ENCODE data around the gene STK32C. TPM values are rescaled to one million over a fixed set of nuclear protein-coding genes. Genes with fewer than 3 reads are reported as not detected.

Gene STK32C
- total RNA-seq, 1 donor from 2014 or later: 9.4 TPM

DNA sequence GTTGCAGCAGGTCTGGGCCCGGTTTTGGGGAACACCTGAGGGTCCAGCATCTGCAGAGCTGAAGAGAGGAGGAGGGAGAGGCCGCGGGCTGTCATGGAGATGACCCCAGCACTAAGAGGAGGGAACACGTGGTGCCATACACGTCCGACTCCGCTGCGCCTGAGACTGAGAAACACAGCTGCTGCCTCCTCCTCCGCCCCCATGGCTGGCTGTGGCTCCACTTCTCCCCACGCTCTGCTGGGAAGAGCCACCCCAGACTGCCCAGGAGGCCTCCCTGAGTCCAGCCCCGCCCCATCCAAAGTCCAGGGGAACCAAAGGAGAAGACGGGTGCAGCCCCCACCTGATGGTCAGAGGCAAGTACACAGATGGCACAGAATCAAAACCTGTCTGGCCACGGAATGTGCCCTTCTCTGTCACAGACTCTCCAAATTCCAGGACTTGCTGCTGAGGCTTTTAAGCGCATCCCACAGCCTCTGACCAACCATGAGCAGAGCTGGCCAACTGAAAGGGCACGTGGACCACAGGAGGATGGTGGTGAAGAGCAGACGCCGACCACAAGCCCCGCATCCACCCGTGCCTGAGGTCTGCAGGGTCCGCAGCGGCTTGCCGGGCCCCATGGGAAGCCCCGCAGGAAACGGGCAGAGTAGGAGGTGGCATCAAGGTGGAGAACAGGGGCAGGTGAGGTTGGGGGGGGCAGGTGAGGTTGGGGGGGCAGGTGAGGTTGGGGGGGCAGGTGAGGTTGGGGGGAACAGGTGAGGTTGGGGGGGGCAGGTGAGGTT, 24.0 kb downstream of the STK32C start:
- intact Hi-C loops (cut with micrococcal nuclease): no loop called here

- intact Hi-C loops (cut with micrococcal nuclease): no loop called here
These were observed 24.8 kb downstream of the STK32C start for GRCh38 chr10:132282667-132283603.

GRCh38 chr10:132281915-132282666, 25.7 kb downstream of the STK32C start:
- intact Hi-C loops (cut with micrococcal nuclease): no loop called here

- intact Hi-C loops (cut with micrococcal nuclease): no loop called here
These were observed 27.1 kb downstream of the STK32C start for GRCh38 chr10:132280646-132281074.

DNA sequence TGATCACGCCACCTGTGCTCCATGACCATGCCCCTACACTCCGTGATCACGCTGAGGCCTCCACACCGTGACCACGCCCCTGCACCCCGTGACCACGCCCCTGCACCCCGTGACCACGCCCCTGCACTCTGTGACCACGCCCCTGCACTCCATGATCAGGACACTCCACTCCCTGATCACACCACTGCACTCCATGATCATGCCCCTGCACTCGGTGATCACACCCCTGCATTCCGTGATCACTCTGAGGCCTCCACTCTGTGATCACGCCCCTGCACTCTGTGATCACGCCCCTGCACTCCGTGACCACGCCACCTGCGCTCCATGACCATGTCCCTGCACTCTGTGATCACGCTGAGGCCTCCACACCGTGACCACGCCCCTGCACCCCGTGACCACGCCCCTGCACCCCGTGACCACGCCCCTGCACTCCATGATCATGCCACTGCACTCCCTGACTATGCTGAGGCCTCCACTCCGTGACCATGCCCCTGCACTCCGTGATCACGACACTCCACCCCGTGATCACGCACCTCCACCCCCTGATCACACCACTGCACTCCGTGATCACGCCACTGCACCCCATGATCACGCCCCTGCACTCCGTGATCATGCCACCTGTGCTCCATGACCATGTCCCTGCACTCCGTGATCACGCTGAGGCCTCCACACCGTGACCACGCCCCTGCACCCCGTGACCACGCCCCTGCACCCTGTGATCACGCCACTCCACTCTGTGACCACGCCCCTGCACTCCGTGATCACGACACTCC, 27.7 kb downstream of the STK32C start:
- intact Hi-C loops (cut with micrococcal nuclease): no loop called here

DNA sequence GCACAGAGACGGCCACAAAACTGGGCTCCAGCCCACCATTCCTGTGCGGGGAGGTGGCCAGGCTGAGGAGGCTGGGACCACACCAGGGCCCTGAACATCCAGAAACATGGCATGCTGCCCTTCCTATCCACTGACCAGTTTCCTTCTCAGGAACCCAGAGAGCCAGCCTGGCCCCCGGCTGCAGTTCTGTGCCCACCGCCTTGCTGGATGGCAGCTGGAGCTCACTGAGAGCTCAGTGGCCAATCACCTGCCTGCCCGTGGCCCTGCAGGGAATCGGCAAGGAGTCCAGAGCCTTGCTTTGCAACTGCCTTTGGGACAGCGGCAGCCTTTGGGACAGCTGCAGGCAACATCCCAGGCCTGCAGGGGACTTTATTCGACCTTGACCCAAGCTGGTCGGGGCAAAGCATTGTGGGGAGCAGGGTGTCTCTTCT, 30.4 kb downstream of the STK32C start:
- intact Hi-C loops (cut with micrococcal nuclease): no loop called here

DNA sequence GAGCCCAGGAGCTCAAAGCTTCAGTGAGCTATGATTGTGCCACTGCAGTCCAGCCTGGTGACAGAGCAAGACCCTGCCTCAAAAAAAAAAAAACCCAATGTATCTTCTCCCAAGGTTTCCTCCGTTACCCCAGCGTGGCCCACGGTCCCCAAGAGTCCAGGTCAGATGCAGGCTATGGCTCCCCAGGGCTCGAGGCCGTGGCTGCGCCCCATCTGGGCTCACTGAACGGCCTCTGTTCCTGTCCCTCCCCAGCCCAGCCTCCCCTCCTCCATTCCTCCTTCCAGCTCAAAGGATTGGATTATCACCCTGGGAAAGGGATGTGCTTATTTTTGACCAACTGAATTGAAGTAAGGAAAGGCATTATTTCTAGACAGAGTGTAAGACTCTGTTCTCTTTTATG, 31.0 kb downstream of the STK32C start:
- intact Hi-C loops (cut with micrococcal nuclease): no loop called here

GRCh38 chr10:132276179-132276675, 31.5 kb downstream of the STK32C start:
- intact Hi-C loops (cut with micrococcal nuclease): no loop called here

DNA sequence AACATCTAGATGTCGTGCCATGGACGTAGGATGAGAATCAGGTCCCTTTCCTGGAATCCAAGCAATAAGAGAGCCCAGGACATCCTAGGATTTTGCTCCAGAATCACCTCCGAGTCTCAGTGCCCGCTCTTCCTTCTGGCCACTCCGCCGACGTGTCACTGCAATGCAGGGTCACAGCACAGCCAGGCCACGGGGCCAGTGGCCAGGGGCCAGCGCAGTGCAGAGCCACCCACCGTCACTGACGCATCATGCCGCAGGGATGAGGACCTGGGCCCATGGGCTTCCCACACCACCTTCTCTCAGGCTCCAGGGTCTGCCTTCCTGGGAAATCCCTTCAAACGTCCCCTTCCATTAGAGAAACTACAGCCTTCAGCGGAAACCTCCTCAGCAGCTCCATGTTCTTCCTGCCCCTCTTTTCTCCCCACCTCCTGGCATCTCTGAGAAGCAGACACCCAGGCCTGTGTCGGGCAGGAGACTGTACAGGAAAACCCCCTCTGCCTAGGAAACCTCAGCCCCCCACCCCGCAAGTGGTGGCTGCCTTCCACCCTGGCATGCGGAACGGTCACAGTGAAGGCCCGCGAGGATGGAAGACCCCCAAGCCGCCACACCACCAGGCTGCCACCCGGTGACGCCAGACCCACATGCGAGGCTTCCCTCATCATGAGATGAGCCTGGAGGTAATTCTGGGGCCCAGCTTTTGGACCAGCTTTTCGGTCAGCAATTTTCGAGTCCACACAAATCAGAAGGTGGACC, 32.1 kb downstream of the STK32C start:
- intact Hi-C loops (cut with micrococcal nuclease): no loop called here

DNA sequence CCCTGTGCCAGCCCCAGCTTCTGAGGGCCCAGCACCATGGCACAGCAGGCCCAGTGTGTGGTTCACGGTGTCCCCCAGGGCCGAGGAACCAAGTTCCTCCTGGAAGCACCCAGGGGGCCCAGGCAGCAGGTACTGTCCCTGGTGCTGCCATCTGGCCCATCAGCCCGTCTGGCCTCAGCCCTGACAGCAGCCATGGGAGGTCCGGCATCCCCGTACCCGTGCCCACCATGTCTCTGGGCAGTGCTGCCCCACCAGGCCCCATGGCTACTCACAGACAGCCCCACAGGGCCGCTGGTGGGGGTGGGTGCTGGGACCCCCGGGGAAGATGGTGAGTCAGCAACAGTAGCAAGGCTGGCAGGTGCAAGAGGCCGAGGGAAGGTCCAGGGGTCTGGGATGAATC, 32.8 kb downstream of the STK32C start:
- intact Hi-C loops (cut with micrococcal nuclease): no loop called here

- intact Hi-C loops (cut with micrococcal nuclease): no loop called here
These were observed 33.2 kb downstream of the STK32C start for GRCh38 chr10:132274581-132274980.

DNA sequence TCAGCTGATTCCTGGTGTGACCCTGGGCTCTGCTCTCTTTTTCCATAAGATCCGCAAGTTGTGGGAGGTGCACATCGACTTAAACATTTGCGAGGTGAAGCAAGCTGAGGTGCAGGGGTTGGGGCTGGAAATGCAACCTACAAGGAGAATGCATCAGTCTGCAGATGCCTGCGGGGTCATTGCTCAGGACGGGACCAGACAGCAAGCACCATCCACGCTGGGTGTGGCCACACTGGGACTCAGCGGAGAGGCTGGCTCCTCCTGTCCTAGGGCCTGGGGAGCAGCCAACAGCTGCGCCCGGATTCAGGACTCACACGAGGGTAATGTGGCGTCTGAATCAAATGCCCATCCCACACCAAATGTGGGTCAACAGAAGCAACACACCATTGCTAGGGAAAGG, 33.8 kb downstream of the STK32C start:
- intact Hi-C loops (cut with micrococcal nuclease): no loop called here

DNA sequence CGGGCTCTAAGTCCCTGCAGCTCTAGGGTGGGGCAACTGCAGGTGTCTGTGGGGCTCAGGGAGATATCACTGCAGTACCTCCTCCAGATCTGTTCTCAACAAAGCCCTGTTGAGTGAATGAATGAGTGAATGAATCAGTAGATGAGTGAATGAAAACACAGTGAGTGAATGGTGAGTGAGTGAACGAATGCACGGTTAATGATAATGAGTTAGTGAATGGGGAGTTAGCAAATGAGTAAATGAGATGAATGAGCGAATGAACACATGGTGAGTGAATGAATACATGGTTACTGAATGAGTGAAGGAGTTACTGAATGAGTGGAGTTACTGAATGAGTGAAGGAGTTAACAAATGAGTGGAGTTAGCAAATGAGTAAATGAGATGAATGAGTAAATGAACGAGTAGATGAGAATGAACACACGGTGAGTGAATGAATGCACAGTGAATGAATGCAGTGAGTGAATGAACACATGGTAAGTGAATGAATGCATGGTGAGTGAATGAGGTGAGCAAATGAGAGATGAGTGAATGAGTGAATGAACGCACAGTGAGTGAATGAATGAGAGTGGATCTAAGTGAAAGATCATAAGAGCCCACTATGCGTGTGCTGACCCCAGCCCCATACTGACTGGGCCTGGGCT, 34.3 kb downstream of the STK32C start:
- intact Hi-C loops (cut with micrococcal nuclease): no loop called here

DNA sequence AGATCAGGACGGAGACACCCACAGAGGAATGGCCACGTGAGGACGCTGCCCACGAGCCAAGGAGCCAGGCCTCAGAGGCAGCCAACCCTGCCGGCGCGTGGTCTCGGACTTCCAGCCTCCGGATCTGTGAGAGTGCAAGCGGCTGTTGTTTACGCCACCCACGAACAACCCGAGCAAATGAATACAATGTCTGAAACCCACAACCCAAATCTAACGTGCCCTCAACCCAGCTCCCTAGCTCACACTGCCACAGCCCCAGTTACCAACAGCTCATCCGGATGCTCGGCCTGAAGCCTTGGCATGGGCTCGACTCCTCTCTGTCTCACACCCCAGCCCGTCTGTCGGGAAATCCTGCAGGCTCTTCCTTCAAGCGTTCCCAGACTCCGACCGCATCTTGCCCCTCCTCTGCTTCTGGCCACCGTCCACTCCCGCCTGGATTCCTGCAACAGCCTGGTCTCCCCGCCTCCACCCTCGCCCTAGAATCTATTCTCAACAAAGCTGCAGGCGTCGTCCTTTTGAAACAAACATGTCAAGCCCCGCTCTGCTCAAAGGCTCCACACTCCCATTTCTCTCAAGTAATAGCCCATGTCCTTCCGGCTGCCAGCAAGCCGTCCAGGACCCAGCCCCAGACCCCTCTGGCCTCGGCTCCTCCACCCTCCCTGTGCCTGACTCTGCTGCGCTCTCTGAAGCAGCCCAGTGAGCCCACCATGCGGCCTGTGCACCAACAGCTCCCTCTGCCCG, 35.3 kb downstream of the STK32C start:
- intact Hi-C loops (cut with micrococcal nuclease): no loop called here

DNA sequence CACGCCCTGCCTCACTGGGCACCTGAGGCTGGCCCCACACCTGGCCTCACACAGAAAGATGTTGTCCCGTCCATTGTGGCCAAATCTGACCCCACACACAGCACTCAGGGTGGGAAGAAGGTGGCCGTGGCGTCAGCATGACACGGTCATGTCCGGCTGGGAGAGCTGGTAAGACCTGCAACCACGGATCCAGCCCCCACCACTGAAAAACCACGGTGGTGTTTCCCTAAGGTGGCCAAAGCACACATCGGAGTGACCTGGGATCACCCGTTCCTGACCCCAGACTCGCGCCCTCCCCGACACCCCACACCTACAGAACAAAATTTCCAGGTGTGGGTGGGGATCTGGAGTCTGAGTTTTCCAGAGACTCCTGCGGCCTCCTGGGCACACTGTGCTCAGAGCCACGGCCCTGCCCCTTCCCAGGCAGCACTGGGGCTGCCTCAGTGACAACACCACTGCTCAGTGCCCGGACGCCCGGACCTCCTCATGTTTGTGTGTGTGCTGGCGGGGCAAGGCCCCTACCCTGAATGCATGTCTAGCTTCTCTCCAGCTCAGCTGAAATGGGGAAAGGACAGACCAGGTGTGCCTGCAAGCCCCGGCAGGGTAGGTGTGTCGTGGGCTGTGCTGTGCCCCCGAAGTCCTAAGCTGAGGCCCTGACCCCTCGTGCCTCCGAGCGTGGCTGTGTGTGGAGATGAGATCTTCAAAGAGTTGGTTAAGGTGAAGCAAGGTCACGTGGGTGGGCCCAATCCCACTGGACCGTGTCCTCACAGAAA, 36.1 kb downstream of the STK32C start:
- intact Hi-C loops (cut with micrococcal nuclease): no loop called here

- intact Hi-C loops (cut with micrococcal nuclease): no loop called here
These were observed 36.9 kb downstream of the STK32C start for GRCh38 chr10:132270721-132271457.

DNA sequence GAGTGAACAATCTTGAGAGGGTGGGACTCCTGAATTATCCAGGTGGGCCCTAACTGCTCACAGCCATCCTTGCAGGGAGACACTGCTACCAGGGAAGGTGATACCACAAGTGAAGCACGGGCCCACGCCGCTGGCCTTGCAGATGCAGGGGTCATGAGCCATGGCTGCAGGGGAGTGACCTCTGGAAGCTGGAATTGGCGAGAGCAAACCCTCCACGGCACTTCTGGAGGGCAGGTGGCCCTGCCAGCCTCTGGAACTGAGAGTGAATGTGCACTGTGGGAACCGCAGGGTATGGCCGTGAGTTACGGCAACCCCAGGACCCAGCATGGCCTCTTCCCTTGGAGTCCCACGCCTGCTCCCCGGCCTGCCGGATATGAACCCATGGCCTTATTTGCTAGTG, 37.5 kb downstream of the STK32C start:
- intact Hi-C loops (cut with micrococcal nuclease): no loop called here

All from T-helper 1 cell treated with Interleukin-12 subunit alpha and Interleukin-12 subunit beta and Interleukin-4 antibody, amounts not matched to agents 30 ng/mL and 1 ng/mL, for 36 hours (primary cell).